ENCODE measurements around the gene GDNF.

GDNF gene

GRCh38 chr5:37847978-37848425, 8.2 kb upstream of the GDNF start (continued):
- no peak for TF ChIP-seq ZSCAN18 (tag by site-specific recombination; IDR thresholded peaks at IDR 0.05)
- TF ChIP-seq ZNF391 (tag by site-specific recombination; IDR thresholded peaks at IDR 0.05; ENCODE audit: borderline replicate concordance, low read depth), result peak; percentile 74; the same call in 1 of the 2 replicates
- TF ChIP-seq ZBTB17 (tag by site-specific recombination; IDR thresholded peaks at IDR 0.05), result peak; percentile 95
- TF ChIP-seq HOXA7 (CRISPR knock-in tag; IDR thresholded peaks at IDR 0.05; ENCODE audit: borderline replicate concordance), result no peak
- no peak for TF ChIP-seq ZXDB (tag by site-specific recombination; IDR thresholded peaks at IDR 0.05)
- no peak for TF ChIP-seq ZBTB48 (tag by site-specific recombination; IDR thresholded peaks at IDR 0.05)
- TF ChIP-seq ZNF214 (tag by site-specific recombination; IDR thresholded peaks at IDR 0.05; ENCODE audit: borderline replicate concordance), result no peak
- TF ChIP-seq ZNF146 (tag by site-specific recombination; IDR thresholded peaks at IDR 0.05), result no peak
- peak; percentile 88 for TF ChIP-seq OVOL3 (tag by site-specific recombination; IDR thresholded peaks at IDR 0.05)
- TF ChIP-seq ZBTB6 (tag by site-specific recombination; IDR thresholded peaks at IDR 0.05), result no peak
- TF ChIP-seq ZFP37 (tag by site-specific recombination; IDR thresholded peaks at IDR 0.05), result peak; percentile 25; the same call in 1 of the 2 replicates
- no peak for TF ChIP-seq ZNF544 (tag by site-specific recombination; IDR thresholded peaks at IDR 0.05)
- TF ChIP-seq ZNF518A (tag by site-specific recombination; conservative IDR thresholded peaks at IDR 0.05; ENCODE audit: low read depth), result peak; percentile 51; the same call in 1 of the 2 replicates
- no peak for TF ChIP-seq ZNF2 (tag by site-specific recombination; IDR thresholded peaks at IDR 0.05)
- TF ChIP-seq ZNF623 (tag by site-specific recombination; IDR thresholded peaks at IDR 0.05), result no peak
- TF ChIP-seq ZNF274 (IDR thresholded peaks at IDR 0.05; ENCODE audit: low read length), result no peak
- TF ChIP-seq ZNF274 (tag by site-specific recombination; IDR thresholded peaks at IDR 0.05; ENCODE audit: borderline replicate concordance), result no peak
- no peak for TF ChIP-seq ZNF621 (tag by site-specific recombination; IDR thresholded peaks at IDR 0.05)
- no peak for TF ChIP-seq BCL6B (tag by site-specific recombination; IDR thresholded peaks at IDR 0.05)
- no peak for TF ChIP-seq ZNF169 (tag by site-specific recombination; IDR thresholded peaks at IDR 0.05)
- TF ChIP-seq INSM2 (tag by site-specific recombination; IDR thresholded peaks at IDR 0.05), result peak; percentile 16; the same call in 1 of the 2 replicates
- peak; percentile 80 for TF ChIP-seq ZNF843 (tag by site-specific recombination; IDR thresholded peaks at IDR 0.05)
- TF ChIP-seq ZNF292 (tag by site-specific recombination; IDR thresholded peaks at IDR 0.05; ENCODE audit: borderline replicate concordance, low read depth), result no peak
- TF ChIP-seq ZSCAN5A (tag by site-specific recombination; IDR thresholded peaks at IDR 0.05), result no peak
- TF ChIP-seq ZNF350 (tag by site-specific recombination; IDR thresholded peaks at IDR 0.05), result no peak
- 0 out of 2 replicates have a peak, but pooled peaks have one; percentile 51 for TF ChIP-seq ZBTB1 (tag by site-specific recombination; IDR thresholded peaks at IDR 0.05)
- no peak for TF ChIP-seq ZNF26 (tag by site-specific recombination; IDR thresholded peaks at IDR 0.05)

Measured in HEK293 (cell line).